ENCODE results near the gene ACBD6.

The ACBD6 gene

GRCh38 chr1:180358649-180359048 lies 143.7 kb downstream of the ACBD6 start:
- TF ChIP-seq, protein P1, sequence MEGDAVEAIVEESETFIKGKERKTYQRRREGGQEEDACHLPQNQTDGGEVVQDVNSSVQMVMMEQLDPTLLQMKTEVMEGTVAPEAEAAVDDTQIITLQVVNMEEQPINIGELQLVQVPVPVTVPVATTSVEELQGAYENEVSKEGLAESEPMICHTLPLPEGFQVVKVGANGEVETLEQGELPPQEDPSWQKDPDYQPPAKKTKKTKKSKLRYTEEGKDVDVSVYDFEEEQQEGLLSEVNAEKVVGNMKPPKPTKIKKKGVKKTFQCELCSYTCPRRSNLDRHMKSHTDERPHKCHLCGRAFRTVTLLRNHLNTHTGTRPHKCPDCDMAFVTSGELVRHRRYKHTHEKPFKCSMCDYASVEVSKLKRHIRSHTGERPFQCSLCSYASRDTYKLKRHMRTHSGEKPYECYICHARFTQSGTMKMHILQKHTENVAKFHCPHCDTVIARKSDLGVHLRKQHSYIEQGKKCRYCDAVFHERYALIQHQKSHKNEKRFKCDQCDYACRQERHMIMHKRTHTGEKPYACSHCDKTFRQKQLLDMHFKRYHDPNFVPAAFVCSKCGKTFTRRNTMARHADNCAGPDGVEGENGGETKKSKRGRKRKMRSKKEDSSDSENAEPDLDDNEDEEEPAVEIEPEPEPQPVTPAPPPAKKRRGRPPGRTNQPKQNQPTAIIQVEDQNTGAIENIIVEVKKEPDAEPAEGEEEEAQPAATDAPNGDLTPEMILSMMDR (IDR thresholded peaks at IDR 0.05) = no peak

DNA sequence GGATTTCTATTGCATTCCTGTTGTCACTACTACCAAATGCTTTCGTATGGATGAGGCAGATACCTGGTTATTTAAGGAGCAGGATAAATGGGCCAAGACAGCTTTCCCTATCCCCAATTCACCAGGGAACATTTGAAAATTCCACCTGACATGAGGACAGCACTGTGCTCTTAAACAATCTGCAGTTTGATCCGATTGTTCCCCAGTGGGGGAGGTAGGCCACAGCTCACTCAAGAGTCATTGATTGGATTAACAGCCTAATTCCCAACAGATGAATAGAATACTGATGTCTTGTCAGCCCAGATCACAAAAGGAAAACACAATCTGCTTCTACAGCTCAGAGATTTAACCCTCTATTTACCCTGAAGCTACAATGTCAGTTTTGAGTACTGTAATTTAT lies 148.4 kb downstream of the ACBD6 start:
- TF ChIP-seq, protein P1 (IDR thresholded peaks at IDR 0.05) = no peak

DNA sequence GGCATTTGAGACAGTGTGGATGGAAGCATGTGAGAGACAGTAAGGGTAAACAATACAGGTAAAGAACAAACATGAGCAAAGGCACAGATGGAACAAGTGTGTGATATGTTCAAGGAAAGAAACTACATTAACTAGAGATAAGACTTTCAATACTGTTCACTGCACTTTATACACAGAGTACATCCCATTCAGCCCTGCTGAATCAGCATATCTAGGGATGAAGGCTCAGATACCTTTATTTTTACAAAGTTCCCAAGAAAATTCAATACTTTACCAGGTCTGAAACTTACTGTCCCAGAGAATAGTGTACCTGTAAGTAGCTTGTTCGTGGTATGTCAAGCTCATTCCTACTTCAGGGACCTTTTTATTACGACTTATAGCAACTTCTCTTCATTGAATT lies 149.8 kb downstream of the ACBD6 start:
- TF ChIP-seq, protein P1 (IDR thresholded peaks at IDR 0.05) = no peak

- TF ChIP-seq, protein P1 (IDR thresholded peaks at IDR 0.05) = no peak
These were observed 150.4 kb downstream of the ACBD6 start for GRCh38 chr1:180352021-180352420.

- TF ChIP-seq, protein P1 (IDR thresholded peaks at IDR 0.05) = no peak
These were observed 157.2 kb downstream of the ACBD6 start for GRCh38 chr1:180345148-180345547.

DNA sequence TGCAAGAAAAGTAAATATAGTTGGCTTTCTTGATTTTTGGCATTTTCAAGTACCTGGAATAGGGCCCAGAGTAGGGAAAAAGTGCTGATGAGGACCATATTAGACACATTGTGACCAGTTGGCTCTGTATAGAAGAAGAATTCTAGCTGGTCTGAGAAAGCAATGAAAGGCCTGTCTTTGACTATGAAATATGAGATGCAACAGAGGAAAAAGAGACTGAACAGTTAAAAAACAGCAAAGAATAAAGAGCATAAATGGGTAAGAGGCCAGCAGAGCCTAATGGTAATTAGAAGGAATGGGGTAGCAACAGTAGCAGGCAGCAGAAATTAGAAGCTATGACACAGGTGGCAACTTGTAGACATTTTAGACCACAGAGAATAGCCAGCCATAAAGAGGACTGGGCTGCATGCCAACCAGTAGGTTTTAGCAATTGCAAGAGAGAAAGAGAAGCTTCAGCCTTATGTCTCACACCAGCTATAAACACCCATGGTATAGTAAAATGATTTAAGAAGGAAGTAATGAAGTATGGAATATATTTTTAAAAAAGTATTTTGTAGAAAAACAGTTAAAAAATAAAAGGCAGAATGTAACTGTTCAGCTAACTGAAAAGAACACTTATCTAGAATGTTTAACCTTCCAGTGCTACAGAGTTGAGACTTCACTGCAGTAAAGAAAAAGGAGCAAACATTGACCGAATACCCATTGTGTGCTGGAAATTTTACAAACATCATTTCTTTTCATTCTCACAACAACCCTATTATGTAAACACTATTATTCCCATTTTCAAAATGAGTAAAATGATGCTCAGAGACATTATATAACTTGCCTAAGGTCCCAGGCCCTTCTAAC lies 158.2 kb downstream of the ACBD6 start:
- TF ChIP-seq, protein P1 (IDR thresholded peaks at IDR 0.05) = no peak

GRCh38 chr1:180327089-180327488 lies 175.3 kb downstream of the ACBD6 start:
- TF ChIP-seq, protein P1 (IDR thresholded peaks at IDR 0.05) = no peak
